HCT116 (cell line): ENCODE results near the gene UPP1. TPM values are rescaled to one million over a fixed set of nuclear protein-coding genes. Genes with fewer than 3 reads are reported as not detected.

ENCODE experiments used
- ATAC-seq: fragments of 200-7000 bp; cut with Tn5 transposase; 2 replicates; pipeline ENCODE4 v1.9.1; 2020; ENCODE audit warnings: mild to moderate bottlenecking, moderate library complexity
- BruUV-seq: library from RNA; stranded (reverse); fragments of 400-500 nt; replicated peaks from 2 replicates; lab custom pipeline; 2021; lab: Mats Ljungman, UMichigan
- CTCF ChIA-PET: fragments of 300-600 bp; sonication (Branson Sonifier 250); formaldehyde crosslinking; loops from one replicate; lab custom pipeline; 2021; ENCODE audit warnings: antibody characterized with exemption; lab: Charles Lee
- POLR2A ChIA-PET: fragments of 300-600, 350-600 bp; sonication (Branson Sonifier 250); formaldehyde crosslinking; loops from one replicate; lab custom pipeline; 2021; ENCODE audit warnings: antibody characterized with exemption; lab: Charles Lee
- RAD21 ChIA-PET, 2 experiments: fragments of 300-600 bp; sonication (Branson Sonifier 250); formaldehyde crosslinking; loops; one replicate each; lab custom pipeline; 2023; ENCODE audit warnings: low total read pairs in 2 of 2; ENCODE audit not compliant: uncharacterized antibody in 2 of 2, unreplicated experiment in 2 of 2, low non-redundant PET in 1 of 2; lab: Charles Lee
- DNase-seq: peaks from one replicate; pipeline ENCODE4 v3.0.0-alpha.2; 2010; ENCODE audit warnings: low read depth, low spot score
- H2AFZ ChIP-seq: fragments of 200-600 bp; shearing (Covaris generic), sonication (generic); 2 replicates; pipeline ENCODE4 v1.6.1; 2017; ENCODE audit warnings: low read depth, mixed run types, mixed read lengths, antibody characterized with exemption, low read length; ENCODE audit not compliant: poor library complexity, severe bottlenecking
- H3K27ac ChIP-seq: 2 replicates; pipeline ENCODE4 v1.5.1; 2012; ENCODE audit warnings: low read depth, low read length
- H3K27me3 ChIP-seq: fragments of 200-600 bp; sonication (generic); 2 replicates; pipeline ENCODE4 v1.6.1; 2016; ENCODE audit warnings: mixed run types, low read length, mixed read lengths; ENCODE audit not compliant: insufficient read depth
- H3K36me3 ChIP-seq, 2 experiments: fragments of 200-500 bp in 1 of 2; fragments of 200-600 bp in 1 of 2; sonication (Bioruptor generic) in 1 of 2; sonication (generic) in 1 of 2; 2 replicates each; pipeline versions ENCODE4 v1.5.1 to v1.6.1; 2014 to 2016; ENCODE audit warnings: low read length in 2 of 2, inconsistent platforms in 1 of 2, mixed read lengths in 1 of 2, mixed run types in 1 of 2; ENCODE audit not compliant: insufficient read depth in 2 of 2, control insufficient read depth in 1 of 2
- H3K4me1 ChIP-seq, 2 experiments: fragments of 200-600 bp in 1 of 2; sonication (generic) in 1 of 2; 2 replicates each; pipeline versions ENCODE4 v1.5.1 to v1.6.1; 2012 to 2017; ENCODE audit warnings: low read length in 2 of 2, inconsistent platforms in 1 of 2, mild to moderate bottlenecking in 1 of 2, mixed read lengths in 1 of 2, mixed run types in 1 of 2, moderate library complexity in 1 of 2; ENCODE audit not compliant: insufficient read depth in 2 of 2, control insufficient read depth in 1 of 2
- H3K4me2 ChIP-seq: fragments of 200-600 bp; sonication (generic); 2 replicates; pipeline ENCODE4 v1.6.1; 2017; ENCODE audit warnings: mixed run types, low read length, mixed read lengths
- H3K4me3 ChIP-seq, 2 experiments: fragments of 200-600 bp in 1 of 2; sonication (generic) in 1 of 2; replicated peaks in 1 of 2; 2 replicates each; pipeline ENCODE4 v1.5.1; 2011 to 2016; ENCODE audit warnings: low read length in 2 of 2, control low read depth in 1 of 2, low read depth in 1 of 2, mild to moderate bottlenecking in 1 of 2, mixed read lengths in 1 of 2, mixed run types in 1 of 2
- H3K79me2 ChIP-seq: fragments of 200-600 bp; sonication (generic); 2 replicates; pipeline ENCODE4 v1.6.1; 2017; ENCODE audit warnings: mild to moderate bottlenecking, mixed run types, low read length, moderate library complexity, mixed read lengths; ENCODE audit not compliant: insufficient read depth
- H3K9ac ChIP-seq: fragments of 200-600 bp; sonication (generic); 2 replicates; pipeline ENCODE4 v1.6.1; 2016; ENCODE audit warnings: low read length, mixed read lengths
- H3K9me2 ChIP-seq: fragments of 200-600 bp; sonication (generic), shearing (Covaris generic); 2 replicates; pipeline ENCODE4 v1.6.1; 2017; ENCODE audit warnings: mixed run types, mild to moderate bottlenecking, moderate library complexity; ENCODE audit not compliant: insufficient read depth
- H3K9me3 ChIP-seq, 2 experiments: fragments of 200-500 bp in 1 of 2; fragments of 200-600 bp in 1 of 2; sonication (Bioruptor generic) in 1 of 2; sonication (generic) in 1 of 2; 2 replicates each; pipeline ENCODE4 v1.6.1; 2014 to 2017; ENCODE audit warnings: low read length in 2 of 2, mixed read lengths in 2 of 2, inconsistent platforms in 1 of 2, low read depth in 1 of 2, mild to moderate bottlenecking in 1 of 2, mixed run types in 1 of 2, moderate library complexity in 1 of 2; ENCODE audit not compliant: control insufficient read depth in 1 of 2, insufficient read depth in 1 of 2
- H4K20me1 ChIP-seq: fragments of 200-600 bp; sonication (generic), shearing (Covaris generic); 2 replicates; pipeline ENCODE4 v1.6.1; 2017; ENCODE audit warnings: mixed run types, mild to moderate bottlenecking, moderate library complexity; ENCODE audit not compliant: insufficient read depth
- ATF3 ChIP-seq: IDR thresholded peaks from 2 replicates; pipeline ENCODE4 v1.6.1; 2012
- EGR1 ChIP-seq: IDR thresholded peaks from 2 replicates; pipeline ENCODE4 v1.6.1; 2012; ENCODE audit warnings: low read depth
- POLR2AphosphoS5 ChIP-seq: IDR thresholded peaks from 2 replicates; pipeline ENCODE4 v1.6.1; 2011; ENCODE audit warnings: mild to moderate bottlenecking, low read depth, low read length, moderate library complexity
- RAD21 ChIP-seq: IDR thresholded peaks from 2 replicates; pipeline ENCODE4 v1.6.1; 2012; ENCODE audit warnings: low read depth, mild to moderate bottlenecking
- SIN3A ChIP-seq: IDR thresholded peaks from 2 replicates; pipeline ENCODE4 v1.6.1; 2012; ENCODE audit warnings: low read depth
- SP1 ChIP-seq: IDR thresholded peaks from 2 replicates; pipeline ENCODE4 v1.6.1; 2012; ENCODE audit warnings: low read depth
- SRF ChIP-seq: IDR thresholded peaks from 2 replicates; pipeline ENCODE4 v1.6.1; 2012; ENCODE audit warnings: low read depth
- TCF7L2 ChIP-seq: IDR thresholded peaks from 2 replicates; pipeline ENCODE4 v1.7.0; 2011; ENCODE audit warnings: borderline replicate concordance, inconsistent platforms; ENCODE audit not compliant: insufficient read depth, insufficient read length; ENCODE audit errors: extremely low read depth
- YY1 ChIP-seq: IDR thresholded peaks from 2 replicates; pipeline ENCODE4 v1.6.1; 2011; ENCODE audit warnings: low read length, low read depth, moderate library complexity, mild to moderate bottlenecking; ENCODE audit not compliant: insufficient replicate concordance; ENCODE audit errors: extremely low read depth
- ZFX ChIP-seq: fragments of 450-650 bp; IDR thresholded peaks from 2 replicates; pipeline ENCODE4 v1.6.1; 2017
- intact Hi-C: fragments of 100-400 bp; cut with micrococcal nuclease; formaldehyde crosslinking; loops from 2 replicates; pipeline ENCODE4 v1.10.0; 2022
- total RNA-seq: library from RNA; stranded (reverse); gene quantifications from one replicate; pipeline ENCODE4 v1.2.1, GENCODE V29; 2021; ENCODE audit not compliant: unreplicated experiment

UPP1 gene
- total RNA-seq, 1 experiment from 2014 or later: 42.7 TPM

GRCh38 chr7:48096273-48096672 is 7.2 kb downstream of the UPP1 start:
- ATAC-seq: no peak
- TF ChIP-seq TCF7L2 (no peak), RAD21 (no peak), POLR2AphosphoS5 (0 out of 2 replicates have a peak, but pooled peaks have one; percentile 31), SRF (no peak)
- DNase-seq: no peak

GRCh38 chr7:48097521-48098231 is 8.6 kb downstream of the UPP1 start:
- ChIA-PET CTCF (interaction anchor here (1.2 kb wide), 1 partner anchor 12 kb away, joined by 3 read pairs; no protein-coding TSS in a partner anchor), RAD21 (no interaction called here), POLR2A (no interaction called here)
- DNase-seq (no peak), ATAC-seq (no peak)
- Histone ChIP-seq H3K9me2 (no peaks in the 10 kb centered on the region), H3K27ac (no peak overlapping the region), H3K4me1 (peaks cover 10 to 16% of the 10 kb centered on the region in 2 experiments), H3K79me2 (no peaks in the 10 kb centered on the region), H2AFZ (no peak overlapping the region), H3K36me3 (peaks cover 4 to 19% of the 10 kb centered on the region in 2 experiments; a peak in 2 of 4 replicates), H3K27me3 (no peaks in the 10 kb centered on the region), H3K4me3 (no peak overlapping the region), H4K20me1 (no peaks in the 10 kb centered on the region), H3K4me2 (no peak overlapping the region), H3K9me3 (no peaks in the 10 kb centered on the region), H3K9ac (no peak overlapping the region)
- intact Hi-C loops: no loop called here
- BruUV-seq: no TSS peak
- TF ChIP-seq TCF7L2: no peak
- 0 out of 2 replicates have a peak, but pooled peaks have one; percentile 20 for TF ChIP-seq POLR2AphosphoS5
- no peak for TF ChIP-seq EGR1
- no peak for TF ChIP-seq ZFX
- no peak for TF ChIP-seq ATF3
- TF ChIP-seq YY1: no peak
- 0 out of 2 replicates have a peak, but pooled peaks have one; percentile 22 for TF ChIP-seq SIN3A
- TF ChIP-seq SP1: no peak

More at GRCh38 chr7:48096273-48096672, 7.2 kb downstream of the UPP1 start:
- Histone ChIP-seq H3K9me2 (no peaks in the 10 kb centered on the region), H4K20me1 (no peaks in the 10 kb centered on the region), H3K27ac (no peak overlapping the region), H3K4me3 (no peak overlapping the region), H3K4me1 (peaks cover 23 to 30% of the 10 kb centered on the region in 2 experiments), H3K9ac (no peak overlapping the region), H3K79me2 (no peaks in the 10 kb centered on the region), H2AFZ (no peak overlapping the region), H3K36me3 (peaks cover 4% of the 10 kb centered on the region in 2 experiments; a peak in 2 of 4 replicates), H3K9me3 (no peaks in the 10 kb centered on the region), H3K27me3 (no peaks in the 10 kb centered on the region), H3K4me2 (no peak overlapping the region)
- intact Hi-C loops: no loop called here
- ChIA-PET POLR2A (interaction anchor here (0.7 to 1.4 kb wide), 3 partner anchors 8 to 97 kb away, joined by 3 read pairs; no protein-coding TSS in a partner anchor), RAD21 (no interaction called here), CTCF (no interaction called here)
- no TSS peak for BruUV-seq
